Astrocyte (in vitro differentiated cells and primary cell): ENCODE data around the gene SLC4A5.

Experiments
- CTCF ChIP-seq: IDR thresholded peaks from 2 replicates; pipeline ENCODE4 v1.5.1; 2011; ENCODE audit warnings: low read depth, mild to moderate bottlenecking, inconsistent platforms, low read length, moderate library complexity; ENCODE audit not compliant: insufficient read depth
- EZH2 ChIP-seq: IDR thresholded peaks from 2 replicates; pipeline ENCODE4 v1.6.1; 2012; ENCODE audit warnings: mild to moderate bottlenecking, low read length, inconsistent platforms; ENCODE audit not compliant: insufficient read depth

DNA sequence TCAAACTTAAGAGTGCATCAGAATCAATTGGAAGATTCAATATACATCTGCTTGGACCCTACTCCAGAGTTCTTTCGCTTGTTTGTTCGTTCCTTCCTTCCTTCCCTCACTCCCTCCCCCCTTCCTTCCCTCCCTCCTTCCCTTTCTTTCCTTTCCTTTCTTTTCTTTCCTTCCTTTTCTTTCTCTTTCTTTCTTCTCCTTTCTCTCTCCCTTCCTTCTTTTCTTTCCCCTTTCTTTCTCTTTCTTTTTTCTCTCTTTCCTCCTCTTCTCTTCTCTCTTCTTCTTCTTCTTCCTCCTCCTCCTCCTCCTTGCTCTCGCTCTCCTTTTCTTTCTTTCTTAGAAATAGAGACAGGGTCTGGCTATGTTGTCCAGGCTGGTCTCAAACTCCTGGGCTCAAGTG, 98.9 kb downstream of the SLC4A5 start:
- TF ChIP-seq CTCF (no peak), EZH2 (no peak)
